ENCODE measurements around the gene MFRP. TPM values are rescaled to one million over a fixed set of nuclear protein-coding genes. Genes with fewer than 3 reads are reported as not detected.

The MFRP gene
- polyA plus RNA-seq, 4 donors, result not detected

DNA sequence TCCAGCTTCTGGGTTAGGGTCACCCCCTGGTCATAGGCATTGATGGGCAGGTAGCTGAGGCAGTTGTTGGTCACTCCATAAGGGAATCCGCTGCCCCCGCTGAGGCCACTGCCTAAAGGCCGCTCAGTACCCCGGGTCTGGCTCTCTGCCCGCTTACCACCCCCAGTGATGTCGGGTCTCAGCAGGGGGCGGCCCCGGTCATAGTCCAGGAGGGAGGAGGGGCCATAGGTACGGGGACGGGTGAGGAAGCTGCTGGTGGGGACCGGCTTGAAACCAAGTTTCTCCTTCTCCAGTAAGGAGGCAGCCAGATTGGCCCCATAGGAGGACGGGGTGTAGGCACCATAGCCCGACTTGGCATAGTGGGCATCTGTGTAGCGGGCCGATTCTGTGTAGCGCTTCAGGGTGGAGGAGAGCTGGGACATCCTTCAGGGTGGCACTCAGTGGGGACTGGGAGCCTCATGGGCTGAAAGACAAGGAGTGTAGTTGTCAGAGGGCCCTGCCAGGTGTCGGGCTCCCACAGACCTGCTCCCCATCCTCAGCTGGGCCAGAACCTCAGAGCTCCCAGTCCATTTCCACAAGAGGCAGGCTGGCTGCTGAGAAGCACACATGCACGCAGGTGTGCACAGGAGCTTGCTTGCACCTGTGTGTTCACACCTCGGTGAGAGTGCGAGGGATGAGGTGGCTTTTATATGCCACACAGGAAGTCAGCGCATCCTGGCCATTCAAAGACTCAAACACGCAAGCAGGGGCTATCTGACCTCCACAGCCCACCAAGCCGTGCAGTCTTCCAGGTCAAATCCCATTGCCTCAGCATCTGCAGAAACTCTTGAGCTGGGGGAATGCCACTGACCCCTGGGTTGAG is 26.8 kb upstream of the MFRP start:
- no peak for DNase-seq (ENCODE audit: low read depth in 4 of 4, low spot score in 2 of 4)

DNA sequence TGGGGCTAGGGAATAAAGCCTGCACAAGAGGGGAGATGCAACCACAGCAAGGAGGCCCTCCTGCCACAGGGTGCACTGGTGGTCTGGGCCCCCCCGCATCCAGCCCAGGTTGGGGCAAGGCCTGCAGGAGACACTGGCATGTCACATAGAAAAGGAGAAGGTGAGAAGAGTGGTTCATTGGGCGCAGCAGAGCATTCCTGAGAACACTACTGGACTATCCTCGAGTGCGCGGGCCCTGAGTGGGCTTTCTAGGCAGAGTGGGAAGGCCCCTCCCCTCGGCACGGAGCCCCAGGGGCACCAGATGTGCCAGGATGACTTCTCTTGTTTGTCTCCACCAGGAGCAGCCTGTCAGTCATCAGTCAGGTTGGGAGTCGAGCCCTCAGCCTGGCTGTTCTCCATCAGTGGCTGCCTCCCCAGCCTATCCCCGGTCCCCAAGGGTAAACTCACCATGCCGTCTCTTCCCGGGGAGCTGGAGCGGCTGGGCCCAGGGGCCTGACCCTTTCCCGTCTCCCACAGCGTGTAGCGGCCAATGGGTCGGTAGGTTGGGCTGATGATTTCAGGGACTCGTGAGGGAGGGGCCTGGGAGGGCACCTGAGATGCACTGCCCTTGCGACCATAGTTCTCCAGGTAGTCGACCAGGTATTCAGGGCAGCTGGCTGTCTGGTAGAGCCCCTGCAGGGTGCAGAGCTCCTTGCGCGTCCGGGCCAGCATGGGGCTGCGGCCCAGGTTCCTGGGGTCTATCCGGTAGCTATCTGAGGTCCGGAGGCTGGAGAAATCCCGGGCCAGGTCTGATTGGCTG is 26.0 kb upstream of the MFRP start:
- no peak for DNase-seq (ENCODE audit: low read depth in 4 of 4, low spot score in 2 of 4)

DNA sequence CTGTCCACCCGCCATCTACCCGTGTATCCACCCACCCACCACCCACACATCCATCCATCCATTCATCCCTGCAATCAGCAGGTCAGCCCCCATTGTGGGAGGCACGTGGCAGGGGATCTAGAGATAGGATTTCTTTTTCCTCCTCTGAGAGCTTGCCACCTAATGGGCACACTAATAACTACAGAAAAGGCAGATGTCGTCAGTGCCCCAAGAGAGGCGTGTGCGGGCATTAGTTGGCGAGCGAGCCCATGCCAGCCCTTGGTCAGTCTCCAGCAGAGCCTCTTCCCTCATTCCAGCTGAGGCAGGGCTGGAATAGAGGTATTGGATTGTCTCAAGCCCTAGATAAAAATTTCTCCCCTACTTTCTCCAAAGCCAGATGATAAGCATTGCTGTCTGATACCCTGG is 25.3 kb upstream of the MFRP start:
- DNase-seq (ENCODE audit: low read depth in 4 of 4, low spot score in 2 of 4), result no peak

DNA sequence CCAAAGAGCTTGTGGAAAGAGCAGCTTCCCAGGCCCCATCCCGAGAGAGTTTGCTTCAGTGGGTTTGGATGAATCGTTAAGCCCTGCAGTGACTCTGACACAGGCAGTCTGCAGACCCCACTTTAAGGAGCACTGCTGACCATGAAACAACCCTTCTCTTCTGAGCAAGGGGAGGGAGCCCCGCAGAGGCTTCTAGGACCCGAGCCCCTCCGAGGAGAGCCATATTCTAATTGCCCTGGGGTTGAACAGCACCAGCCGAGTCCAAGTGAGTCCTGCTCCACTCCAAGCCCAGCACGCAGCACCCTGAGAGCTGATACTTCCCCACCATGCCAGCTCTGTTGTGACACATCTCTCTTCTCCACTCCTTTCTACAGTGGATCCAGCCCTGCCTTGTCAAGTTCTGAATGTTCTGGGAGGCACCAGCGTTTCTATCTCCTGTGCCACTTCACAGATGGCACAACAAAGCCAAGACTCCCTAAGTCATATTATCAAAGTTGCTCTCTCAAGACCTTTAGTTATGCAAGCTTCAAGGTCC is 24.6 kb upstream of the MFRP start:
- no peak for DNase-seq (ENCODE audit: low read depth in 4 of 4, low spot score in 2 of 4)

DNA sequence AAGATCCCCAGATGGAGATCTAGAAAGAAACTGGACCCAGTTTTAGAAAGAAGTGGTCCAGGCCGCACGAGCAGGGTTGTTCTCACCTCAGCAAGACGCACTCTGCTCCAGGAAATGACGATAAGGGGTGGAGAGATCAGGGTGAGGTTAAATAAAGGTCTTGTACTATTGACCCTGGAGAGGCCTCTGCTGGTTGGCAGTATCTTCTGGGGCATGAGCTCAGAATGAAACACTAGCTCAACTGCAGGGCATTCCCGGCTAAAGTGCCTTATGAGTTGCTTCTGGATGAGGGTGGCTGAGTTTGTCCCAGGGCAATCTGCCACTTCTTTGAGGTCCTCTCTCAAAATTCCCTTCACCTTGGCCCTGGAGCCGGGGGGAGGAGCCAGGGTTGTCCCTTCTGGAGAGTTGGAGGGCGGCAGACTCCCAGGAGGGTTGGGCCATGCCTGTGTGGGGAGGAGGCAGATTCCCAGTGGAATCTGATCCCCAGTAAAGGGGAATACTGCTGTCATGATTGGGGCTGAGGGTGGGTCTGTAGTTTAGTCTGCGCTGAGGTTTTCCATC is 24.1 kb upstream of the MFRP start:
- DNase-seq (ENCODE audit: low read depth in 4 of 4, low spot score in 2 of 4), result no peak

DNA sequence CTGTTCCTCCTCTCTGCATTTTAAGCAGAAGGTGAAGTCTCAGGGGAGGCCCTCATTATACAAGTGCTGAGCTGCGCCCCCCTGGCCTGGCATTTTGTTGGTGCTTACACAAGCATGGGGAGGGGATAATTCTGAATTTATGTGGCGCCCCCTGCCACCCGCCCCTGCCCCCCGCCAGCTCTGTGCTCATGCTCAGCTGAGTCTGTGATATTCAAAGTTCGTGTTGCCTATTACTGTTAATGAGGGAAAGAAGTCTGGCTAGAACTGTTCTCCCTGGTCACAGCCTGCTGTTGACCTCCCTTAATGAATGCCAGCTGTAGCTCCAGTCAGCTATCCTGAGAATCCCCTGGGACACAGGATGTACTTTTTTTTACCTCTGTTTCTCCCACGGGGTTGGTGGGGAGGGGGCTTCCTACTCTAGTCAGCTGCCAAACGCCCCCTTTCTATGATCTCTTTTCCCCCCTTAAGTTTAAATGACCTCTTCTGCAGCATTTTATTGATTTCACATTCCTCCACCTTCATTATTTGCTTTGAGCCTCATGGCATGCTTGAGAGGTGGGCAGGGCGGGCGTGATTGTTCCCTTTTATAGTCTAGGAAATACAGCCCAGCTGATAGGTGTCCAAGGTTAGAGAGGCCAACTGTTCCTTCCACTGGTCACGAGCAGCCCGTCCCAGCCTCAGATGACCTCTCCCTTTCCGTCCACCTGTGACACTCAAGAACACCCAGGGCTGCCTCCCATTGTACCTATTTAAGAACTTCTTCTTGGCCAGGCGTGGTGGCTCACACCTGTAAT is 22.8 kb upstream of the MFRP start:
- no peak for DNase-seq (ENCODE audit: low read depth in 4 of 4, low spot score in 2 of 4)

DNA sequence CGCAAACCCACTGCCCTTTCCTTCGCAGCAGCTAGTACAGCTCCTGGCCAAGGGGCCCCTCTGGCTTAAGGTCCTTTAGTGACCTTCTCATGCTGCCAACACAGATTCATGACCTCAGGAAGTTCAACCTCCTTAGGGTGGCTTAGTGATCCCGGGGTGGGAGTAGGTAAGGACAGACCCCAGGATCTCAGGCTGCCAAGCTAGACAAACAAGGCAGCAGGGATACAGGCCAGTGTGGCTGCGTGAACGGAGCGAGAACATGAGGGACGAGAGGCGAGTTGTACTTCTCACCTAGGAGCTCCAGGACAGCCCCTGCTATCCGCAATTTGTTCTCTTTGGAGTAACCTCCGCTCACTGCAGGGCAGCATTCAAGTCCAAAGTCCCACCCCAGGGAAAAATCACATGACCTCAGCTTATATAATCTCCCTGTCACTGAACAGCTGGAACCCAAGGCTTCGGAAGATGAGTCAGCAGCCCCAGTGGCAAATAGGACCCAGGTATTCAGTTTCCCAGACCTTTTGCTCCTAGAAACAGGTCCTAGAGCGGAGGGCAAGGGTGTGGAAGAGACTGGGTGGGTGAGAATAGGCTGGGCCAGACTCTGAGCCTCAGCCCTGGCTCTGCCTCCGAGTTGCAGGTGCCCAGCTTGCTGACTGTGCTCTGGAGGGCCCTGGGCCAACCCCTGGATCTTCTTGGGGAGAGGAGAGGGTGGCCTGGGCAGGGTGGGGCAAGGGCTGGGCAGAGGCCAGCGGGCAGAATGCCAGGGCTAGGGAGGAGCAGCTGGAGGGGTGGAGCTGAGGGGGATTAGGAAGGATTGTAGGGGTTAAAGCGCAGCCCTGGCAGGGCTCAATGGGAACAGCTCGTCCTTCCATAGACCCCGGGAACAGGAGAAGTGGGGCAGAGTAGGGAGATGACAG is 21.9 kb upstream of the MFRP start:
- DNase-seq (ENCODE audit: low read depth in 4 of 4, low spot score in 2 of 4), result no peak

DNA sequence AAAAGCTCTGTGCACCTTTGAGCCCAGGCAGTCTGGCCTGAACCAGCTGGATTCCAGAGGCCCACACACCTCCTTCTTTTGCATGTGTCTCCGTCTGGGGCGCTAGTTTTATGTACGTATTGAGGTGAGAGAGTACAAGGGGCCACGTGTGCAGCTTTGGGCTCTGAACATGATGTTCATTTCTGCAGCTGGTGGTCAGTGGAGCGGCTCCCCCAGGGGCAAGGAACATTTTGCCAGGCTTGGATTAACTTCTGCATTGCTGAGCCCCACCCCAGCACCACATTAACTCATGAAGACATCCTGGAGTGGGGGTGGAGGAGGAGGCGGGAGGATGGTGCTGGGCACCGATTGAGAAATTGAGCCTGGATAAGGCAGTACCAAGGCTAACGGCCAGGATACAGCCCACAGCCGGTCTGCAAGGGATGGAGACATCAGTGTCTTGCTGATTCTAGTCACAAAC is 21.2 kb upstream of the MFRP start:
- DNase-seq (ENCODE audit: low read depth in 4 of 4, low spot score in 2 of 4), result no peak

DNA sequence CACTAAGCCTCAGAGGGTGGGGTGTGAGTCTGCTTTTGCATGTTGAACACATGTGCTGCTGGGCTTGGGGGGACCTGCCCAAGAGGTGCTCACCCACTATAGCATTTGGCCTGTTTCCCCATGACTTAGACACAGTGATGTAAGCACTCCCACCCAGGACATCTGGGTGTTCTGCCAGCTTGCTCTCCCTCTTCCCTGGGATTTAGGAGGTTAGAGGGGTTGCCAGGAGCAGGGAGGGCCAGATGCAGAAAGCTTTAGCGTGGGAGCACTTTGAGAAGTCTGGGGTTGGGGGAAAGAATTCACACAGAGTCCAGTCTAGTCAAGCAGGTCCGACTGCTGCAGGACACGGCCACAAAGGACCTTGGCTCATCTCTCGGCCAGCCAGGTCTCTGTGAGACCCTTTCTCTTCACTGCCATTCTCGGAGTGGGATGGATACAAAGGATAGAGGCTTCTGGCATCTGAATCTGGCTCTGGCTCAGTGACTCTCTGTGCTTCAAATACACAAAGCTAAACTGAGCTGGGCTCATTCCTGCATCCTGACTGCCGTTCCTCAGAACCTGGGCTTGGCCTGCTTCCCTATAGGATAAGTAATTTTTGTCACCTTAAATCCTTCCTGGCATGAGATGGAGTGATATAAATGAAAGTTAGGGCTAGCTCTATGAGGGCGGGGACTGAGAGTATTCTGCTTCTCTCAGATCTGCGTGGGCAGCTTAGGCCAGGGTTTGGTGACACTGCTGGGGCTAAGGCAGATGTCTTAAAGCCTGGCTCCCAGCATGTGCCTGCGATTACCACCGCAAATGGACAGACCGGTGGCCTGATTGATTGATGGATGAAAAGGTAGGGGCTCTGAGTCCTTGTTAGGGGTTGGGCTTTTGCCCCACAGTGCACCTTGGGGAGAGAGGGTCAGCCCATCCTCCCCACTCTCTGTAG is 20.4 kb upstream of the MFRP start:
- DNase-seq (ENCODE audit: low read depth in 4 of 4, low spot score in 2 of 4), result no peak

DNA sequence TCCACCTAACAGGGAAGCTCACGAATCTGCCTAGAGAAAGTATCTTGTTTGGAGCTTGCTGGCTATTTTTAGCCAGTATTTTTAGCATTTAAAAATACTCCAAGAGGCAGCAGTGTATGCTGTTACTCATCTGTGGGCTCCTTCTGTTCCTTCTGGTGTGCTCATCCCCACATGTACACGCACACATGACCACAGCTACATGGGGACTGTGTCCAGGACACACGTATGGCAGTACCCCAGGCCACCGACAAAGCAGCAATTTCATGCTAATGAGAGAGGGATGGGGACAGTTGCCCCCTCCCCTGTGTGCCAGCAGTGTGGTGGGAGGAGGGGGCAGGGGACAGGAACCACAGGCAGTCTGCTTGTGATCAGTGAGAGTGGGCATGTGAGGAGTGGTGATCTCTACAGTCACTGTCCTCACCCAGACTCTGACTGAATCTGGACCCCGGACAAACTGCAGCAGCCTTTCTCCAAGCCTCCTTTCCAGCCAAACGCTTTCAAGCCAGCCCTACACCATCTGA is 18.6 kb upstream of the MFRP start:
- DNase-seq (ENCODE audit: low read depth in 4 of 4, low spot score in 2 of 4), result no peak

DNA sequence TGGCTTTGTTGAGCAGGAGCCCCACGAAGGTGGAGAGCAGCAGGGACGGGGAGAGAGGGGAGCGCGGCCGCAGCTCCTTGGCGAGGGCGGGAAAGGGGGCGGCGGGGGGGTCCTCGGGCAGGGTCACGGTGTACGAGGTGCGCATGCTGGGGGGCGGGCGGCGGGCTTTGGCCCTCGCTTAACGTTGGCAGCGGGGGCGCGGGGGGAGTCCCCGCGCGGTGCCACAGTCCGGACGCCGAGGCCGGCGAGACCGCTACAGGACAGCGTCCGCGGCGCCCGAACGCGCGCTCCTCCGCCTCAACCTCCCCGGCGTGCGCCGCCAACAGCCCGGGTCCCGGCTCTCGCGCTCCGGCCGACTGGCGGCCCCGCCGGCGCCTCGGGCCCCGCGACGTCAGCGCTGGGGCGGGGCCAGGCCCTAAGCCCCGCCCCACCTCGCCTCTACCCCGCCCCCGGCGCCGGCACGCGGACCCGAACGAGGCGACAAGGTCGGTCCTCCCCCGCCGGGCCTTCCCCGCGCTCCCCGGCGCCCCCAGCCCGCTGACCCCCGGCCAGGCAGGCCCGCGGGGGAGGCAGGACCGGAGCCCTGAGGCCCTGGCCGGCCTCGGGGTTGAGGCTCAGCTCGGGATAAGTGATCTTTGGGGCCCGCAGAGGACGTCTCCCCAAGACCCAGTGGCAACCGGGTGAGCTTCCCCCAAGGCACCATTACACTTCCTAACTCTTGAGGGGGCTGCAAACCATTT is 17.5 kb upstream of the MFRP start:
- no peak for DNase-seq (ENCODE audit: low read depth in 4 of 4, low spot score in 2 of 4)

DNA sequence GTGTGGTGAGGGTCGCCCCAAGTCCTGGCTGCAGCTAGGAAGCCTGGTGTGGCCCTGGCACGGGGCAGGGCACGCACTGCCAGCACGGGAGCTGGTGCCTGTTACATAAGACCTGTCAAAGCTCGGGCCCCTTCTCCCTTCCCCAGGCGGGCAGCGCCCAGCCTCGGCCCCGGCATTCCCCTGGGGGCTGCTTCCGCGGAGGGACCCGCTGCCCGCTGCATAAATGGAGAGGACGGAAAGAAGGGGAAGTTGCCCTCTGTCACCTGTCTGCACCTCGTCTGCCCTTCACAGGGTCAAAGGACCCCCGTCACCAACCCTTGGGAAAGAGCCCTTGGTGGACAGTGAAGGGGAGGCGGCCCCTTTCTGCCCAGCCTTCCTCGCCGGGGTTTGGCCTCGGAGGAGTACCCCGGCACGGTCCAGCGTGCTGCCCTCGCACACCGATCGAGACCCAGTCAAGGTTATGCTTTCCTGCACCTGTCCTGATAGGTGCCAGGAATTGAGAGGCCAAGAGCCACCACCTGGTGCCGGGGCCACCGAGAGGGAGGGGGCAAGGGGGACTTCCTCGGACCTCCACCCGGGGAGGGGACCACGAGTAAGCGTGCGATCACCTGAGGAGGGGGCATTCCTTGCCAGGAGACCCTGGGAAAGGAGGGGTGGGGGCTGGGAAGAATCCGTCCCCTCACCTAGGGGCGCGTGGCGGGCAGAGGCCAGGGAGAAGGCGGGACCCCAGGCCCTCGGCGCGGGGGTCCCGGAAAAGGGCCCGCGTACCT is 16.8 kb upstream of the MFRP start:
- no peak for DNase-seq (ENCODE audit: low read depth in 4 of 4, low spot score in 2 of 4)

DNA sequence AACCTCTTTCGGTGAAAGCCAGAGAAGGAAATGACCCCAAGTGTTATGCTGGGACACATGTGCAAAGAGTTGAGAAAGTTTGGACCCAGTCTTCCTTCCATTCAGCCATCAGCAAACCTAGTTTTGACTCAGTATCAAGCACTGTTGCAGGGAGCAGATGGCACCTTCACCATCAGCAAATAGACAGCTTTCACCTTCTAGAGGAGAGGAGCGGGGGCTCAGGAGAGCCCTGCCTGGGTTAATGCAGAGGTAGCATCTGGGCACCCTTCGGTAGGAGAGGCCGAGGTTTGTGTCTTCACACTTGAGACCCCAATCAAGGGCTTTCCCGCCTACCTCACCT is 16.2 kb upstream of the MFRP start:
- DNase-seq (ENCODE audit: low read depth in 4 of 4, low spot score in 2 of 4), result no peak

DNA sequence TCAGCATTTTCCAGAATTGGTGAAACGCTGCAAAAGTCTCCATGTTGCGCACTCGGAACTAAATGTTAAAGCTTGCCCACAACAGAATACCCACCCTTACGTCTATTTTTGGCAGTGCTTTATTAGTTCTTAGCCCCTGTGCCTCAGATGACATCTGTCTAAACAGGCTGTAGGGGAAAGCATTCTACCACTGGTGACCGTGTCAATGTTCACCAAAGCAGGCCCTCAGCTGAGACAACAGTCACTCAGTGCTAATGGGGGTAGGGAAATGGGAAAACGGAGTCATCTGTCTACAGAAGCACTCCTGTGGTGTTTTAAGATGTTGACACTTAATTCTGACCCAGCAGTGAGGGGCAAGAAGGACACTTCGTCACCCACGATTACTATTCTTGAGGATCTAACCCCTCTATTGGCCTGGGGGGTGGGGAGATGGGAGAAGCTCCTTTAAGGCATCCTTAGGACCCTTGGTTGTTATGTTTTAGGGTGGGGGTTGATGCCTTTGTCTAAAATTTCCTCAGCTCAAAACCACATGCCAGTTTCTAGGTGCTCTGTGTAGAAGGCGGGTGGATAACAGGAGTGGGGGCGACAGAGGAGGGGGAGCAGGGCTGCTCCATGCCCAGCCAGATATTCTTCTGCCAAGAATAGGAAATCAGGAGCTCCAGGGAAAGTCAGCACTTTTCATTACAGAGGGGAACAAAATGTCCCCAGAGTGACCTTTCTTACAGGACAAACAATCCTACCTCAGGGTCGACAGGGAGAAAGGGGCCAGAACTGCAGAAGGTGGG is 15.6 kb upstream of the MFRP start:
- DNase-seq (ENCODE audit: low read depth in 4 of 4, low spot score in 2 of 4), result no peak

DNA sequence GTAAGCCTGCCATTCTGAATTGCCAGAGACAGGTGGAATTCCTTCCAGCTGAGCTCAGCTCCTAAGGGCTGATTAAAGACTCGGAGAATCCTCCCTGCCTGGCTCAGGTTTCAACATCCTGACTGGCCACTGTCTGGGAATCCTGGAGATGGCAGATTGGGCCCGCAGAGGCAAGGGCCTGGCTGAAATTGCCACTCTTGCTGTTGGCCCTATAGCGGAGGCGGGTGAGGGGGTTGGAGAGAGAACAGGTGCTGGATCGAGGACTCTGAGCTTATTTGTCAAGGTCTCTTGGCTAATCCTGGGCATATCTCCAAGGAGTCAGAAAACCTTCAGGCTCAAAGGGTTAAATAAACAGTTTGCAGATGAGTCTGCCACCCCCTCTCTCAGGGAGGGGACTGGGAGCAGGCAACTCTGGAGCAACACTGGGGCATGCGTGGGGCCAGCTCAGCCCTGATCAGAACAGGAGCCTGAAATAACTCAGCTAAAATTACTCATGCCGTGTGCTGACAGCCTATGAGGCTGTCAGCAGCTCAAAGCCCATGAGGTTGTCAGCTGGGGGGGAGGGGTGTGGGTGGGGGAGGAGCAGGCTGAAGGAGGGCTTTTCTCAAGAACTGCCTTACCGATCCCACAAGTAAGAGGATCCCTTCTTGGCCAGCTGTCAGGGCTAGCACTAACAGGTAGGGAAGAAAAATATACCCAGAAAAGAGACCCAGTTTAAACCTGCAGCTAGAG is 14.7 kb upstream of the MFRP start:
- DNase-seq (ENCODE audit: low read depth in 4 of 4, low spot score in 2 of 4), result no peak

Data from left renal cortex interstitium (tissue), 4 donors.